ENCODE data around the gene MISP. TPM values are rescaled to one million over a fixed set of nuclear protein-coding genes. Genes with fewer than 3 reads are reported as not detected.

The MISP gene
- total RNA-seq, 2 experiments from 2014 or later = not detected

GRCh38 chr19:810883-811489 is 60.1 kb downstream of the MISP start:
- no peak for ATAC-seq (ENCODE audit: poor library complexity)
- Mint-ChIP-seq H3K27me3 (no peaks in the 10 kb centered on the region), H3K36me3 (ENCODE audit: low read depth) (peaks cover 56% of the 10 kb centered on the region), H3K4me3 (peak overlapping the region; percentile 20), H3K27ac (no peak overlapping the region), H3K4me1 (ENCODE audit: low read depth) (peaks cover 7% of the 10 kb centered on the region), H3K9me3 (no peaks in the 10 kb centered on the region)
- Histone ChIP-seq H3K4me3 (ENCODE audit: low read length) (no peak overlapping the region), H3K36me3 (ENCODE audit: insufficient read depth, low read length) (peaks cover 57% of the 10 kb centered on the region), H3K9me3 (ENCODE audit: control insufficient read depth in 1 of 2, insufficient read depth in 1 of 2, low read length in 2 of 2) (peaks cover 0 to 11% of the 10 kb centered on the region in 2 experiments), H3K27ac (ENCODE audit: low read depth in 1 of 2, low read length in 2 of 2) (no peak overlapping the region), H3K4me1 (ENCODE audit: insufficient read depth, low read length) (peaks cover 7% of the 10 kb centered on the region), H3K27me3 (ENCODE audit: control insufficient read depth in 1 of 2, insufficient read depth in 2 of 2, low read length in 2 of 2) (no peaks in the 10 kb centered on the region)
- intact Hi-C loops (cut with DNase I, micrococcal nuclease) = no loop called here
- CTCF ChIA-PET = no interaction called here
- no peak for DNase-seq
- POLR2A ChIA-PET = no interaction called here
- TF ChIP-seq CTCF (IDR thresholded peaks at IDR 0.05) = no peak

GRCh38 chr19:811506-812048 is 60.7 kb downstream of the MISP start:
- ChIA-PET CTCF (no interaction called here), POLR2A (no interaction called here)
- Histone ChIP-seq H3K9me3 (ENCODE audit: control insufficient read depth in 1 of 2, insufficient read depth in 1 of 2, low read length in 2 of 2) (peaks cover 0 to 11% of the 10 kb centered on the region in 2 experiments), H3K4me1 (ENCODE audit: insufficient read depth, low read length) (peaks cover 5% of the 10 kb centered on the region), H3K36me3 (ENCODE audit: insufficient read depth, low read length) (peaks cover 57% of the 10 kb centered on the region), H3K27ac (ENCODE audit: low read depth in 1 of 2, low read length in 2 of 2) (no peak overlapping the region), H3K27me3 (ENCODE audit: control insufficient read depth in 1 of 2, insufficient read depth in 2 of 2, low read length in 2 of 2) (no peaks in the 10 kb centered on the region), H3K4me3 (ENCODE audit: low read length) (no peak overlapping the region)
- no peak for DNase-seq
- Mint-ChIP-seq H3K27me3 (no peaks in the 10 kb centered on the region), H3K36me3 (ENCODE audit: low read depth) (peaks cover 60% of the 10 kb centered on the region), H3K4me3 (no peak overlapping the region), H3K9me3 (no peaks in the 10 kb centered on the region), H3K27ac (no peak overlapping the region), H3K4me1 (ENCODE audit: low read depth) (peaks cover 7% of the 10 kb centered on the region)
- intact Hi-C loops (cut with DNase I, micrococcal nuclease) = no loop called here
- TF ChIP-seq CTCF (IDR thresholded peaks at IDR 0.05) = no peak
- no peak for ATAC-seq (ENCODE audit: poor library complexity)

DNA sequence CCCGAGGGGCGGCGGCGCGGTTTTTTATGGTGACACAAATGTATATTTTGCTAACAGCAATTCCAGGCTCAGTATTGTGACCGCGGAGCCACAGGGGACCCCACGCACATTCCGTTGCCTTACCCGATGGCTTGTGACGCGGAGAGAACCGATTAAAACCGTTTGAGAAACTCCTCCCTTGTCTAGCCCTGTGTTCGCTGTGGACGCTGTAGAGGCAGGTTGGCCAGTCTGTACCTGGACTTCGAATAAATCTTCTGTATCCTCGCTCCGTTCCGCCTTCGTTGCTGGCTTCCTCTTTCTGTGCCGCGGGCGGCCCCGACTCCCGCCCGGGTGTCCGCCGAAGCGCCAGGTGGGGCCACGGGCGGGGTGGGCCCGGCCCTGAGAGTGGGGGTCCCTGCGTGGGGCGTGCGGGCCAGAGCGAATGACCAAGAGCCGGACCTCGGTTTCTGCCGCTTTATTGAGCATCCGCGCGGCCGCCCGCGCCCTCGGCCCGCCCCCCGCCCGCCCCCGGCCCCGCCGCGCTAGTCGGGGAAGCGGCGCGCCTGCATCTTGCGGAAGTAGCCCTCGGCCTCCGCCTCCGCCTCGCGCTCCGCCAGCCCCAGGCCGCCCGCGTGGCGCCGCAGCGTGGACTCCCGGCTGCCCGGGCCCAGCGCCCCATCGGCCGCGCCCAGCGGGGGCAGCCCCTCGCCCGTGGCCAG is 61.3 kb downstream of the MISP start:
- H3K4me3 Mint-ChIP-seq = no peak overlapping the region

More for the DNA sequence above, 61.3 kb downstream of the MISP start:
- no peaks in the 10 kb centered on the region for H3K27me3 ChIP-seq (ENCODE audit: control insufficient read depth in 1 of 2, insufficient read depth in 2 of 2, low read length in 2 of 2)
- H3K36me3 ChIP-seq (ENCODE audit: insufficient read depth, low read length) = peaks cover 50% of the 10 kb centered on the region
- POLR2A ChIA-PET = no interaction called here
- CTCF ChIA-PET = no interaction called here
- Mint-ChIP-seq H3K36me3 (ENCODE audit: low read depth) (peaks cover 59% of the 10 kb centered on the region), H3K27me3 (no peaks in the 10 kb centered on the region), H3K4me1 (ENCODE audit: low read depth) (peaks cover 5% of the 10 kb centered on the region), H3K9me3 (no peaks in the 10 kb centered on the region), H3K27ac (no peak overlapping the region)
- no peak for TF ChIP-seq CTCF (IDR thresholded peaks at IDR 0.05)
- H3K27ac ChIP-seq (ENCODE audit: low read depth in 1 of 2, low read length in 2 of 2) = no peak overlapping the region
- no peak overlapping the region for H3K4me3 ChIP-seq (ENCODE audit: low read length)
- no peak for ATAC-seq (ENCODE audit: poor library complexity)
- intact Hi-C loops (cut with DNase I, micrococcal nuclease) = no loop called here
- H3K4me1 ChIP-seq (ENCODE audit: insufficient read depth, low read length) = no peaks in the 10 kb centered on the region
- H3K9me3 ChIP-seq (ENCODE audit: control insufficient read depth in 1 of 2, insufficient read depth in 1 of 2, low read length in 2 of 2) = peaks cover 0 to 11% of the 10 kb centered on the region in 2 experiments
- no peak for DNase-seq

Data from CD4-positive, alpha-beta T cell (primary cell).